ENCODE data around the gene ADRB2.

ADRB2 gene

DNA sequence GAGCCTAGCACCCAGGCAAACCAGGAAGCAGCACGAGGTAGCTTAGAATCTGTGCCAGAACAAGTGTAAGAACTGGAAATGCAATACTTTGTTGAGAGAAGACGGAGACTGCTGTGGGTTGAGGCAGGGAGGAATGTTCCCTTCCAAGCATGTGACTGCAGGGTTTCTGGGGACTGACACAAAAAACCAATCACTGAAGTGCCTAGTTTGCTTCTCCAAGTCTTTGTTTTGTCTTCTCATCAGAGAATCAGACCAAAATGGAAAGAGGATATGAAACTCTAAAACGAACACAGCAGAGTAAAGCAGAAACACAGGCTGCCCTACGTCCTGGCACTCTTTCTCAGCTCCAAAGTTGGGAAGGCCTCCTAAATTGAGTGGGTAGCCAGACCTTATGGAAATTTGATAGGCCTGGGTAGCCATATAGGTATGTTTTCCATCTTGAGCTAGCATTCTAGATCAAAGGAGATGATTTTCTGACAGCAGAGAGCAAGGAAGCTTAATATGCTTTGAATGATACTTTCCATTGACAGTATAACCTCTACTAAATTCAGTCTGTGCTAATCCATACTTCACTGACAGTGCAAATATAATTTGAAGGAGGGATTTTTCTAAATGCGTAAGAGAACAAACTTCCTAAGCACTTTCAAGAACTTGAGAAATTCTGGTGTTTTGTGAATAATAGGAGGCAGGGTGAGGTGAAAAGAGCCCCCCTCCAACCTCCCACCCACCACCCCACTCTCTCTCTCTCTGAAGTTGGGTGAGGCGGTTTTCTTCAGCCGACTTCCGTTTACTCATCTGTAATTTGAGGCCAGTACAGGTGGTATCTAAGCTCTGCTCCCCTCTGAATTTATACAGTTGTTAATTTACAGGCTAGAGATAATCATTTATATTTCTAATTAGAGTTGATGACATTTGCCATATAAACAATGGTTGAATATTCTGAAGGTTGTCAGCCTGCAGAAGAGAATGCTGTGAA is 5.5 kb downstream of the ADRB2 start:
- DNase-seq, result no peak

GRCh38 chr5:148833122-148833521 is 6.7 kb downstream of the ADRB2 start:
- DNase-seq, result no peak

GRCh38 chr5:148833925-148834324 is 7.5 kb downstream of the ADRB2 start:
- no peak for DNase-seq

- DNase-seq, result no peak
Observed at GRCh38 chr5:148834689-148835088, 8.3 kb downstream of the ADRB2 start.

- no peak for DNase-seq
Observed at GRCh38 chr5:148836272-148837250, 10.2 kb downstream of the ADRB2 start.

GRCh38 chr5:148837383-148837782 is 11.0 kb downstream of the ADRB2 start:
- no peak for DNase-seq

- no peak for DNase-seq
Observed at GRCh38 chr5:148838357-148838756, 11.9 kb downstream of the ADRB2 start.

DNA sequence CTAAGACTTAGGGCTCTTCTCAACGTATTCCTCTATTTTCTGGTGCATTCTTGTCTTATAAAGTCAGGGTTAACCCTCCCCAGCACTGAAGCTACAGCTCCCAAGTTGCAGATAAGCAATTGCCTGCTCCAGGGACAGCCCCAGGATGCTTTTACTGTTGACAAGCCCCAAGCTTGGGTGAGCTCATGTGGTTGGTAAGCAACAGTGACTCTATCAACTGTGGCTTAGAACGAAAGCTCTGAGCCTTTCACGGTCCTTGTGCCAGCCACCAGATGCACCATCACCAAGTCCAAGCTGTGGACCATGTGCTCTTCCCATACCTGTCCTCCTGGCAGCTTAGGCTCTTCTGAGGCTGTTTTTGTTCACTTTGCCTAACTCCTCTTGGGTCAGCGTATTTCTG is 13.5 kb downstream of the ADRB2 start:
- DNase-seq, result no peak

GRCh38 chr5:148840531-148840930 is 14.1 kb downstream of the ADRB2 start:
- DNase-seq, result no peak

GRCh38 chr5:148841519-148841918 is 15.1 kb downstream of the ADRB2 start:
- DNase-seq, result no peak

GRCh38 chr5:148842161-148842560 is 15.8 kb downstream of the ADRB2 start:
- no peak for DNase-seq

DNA sequence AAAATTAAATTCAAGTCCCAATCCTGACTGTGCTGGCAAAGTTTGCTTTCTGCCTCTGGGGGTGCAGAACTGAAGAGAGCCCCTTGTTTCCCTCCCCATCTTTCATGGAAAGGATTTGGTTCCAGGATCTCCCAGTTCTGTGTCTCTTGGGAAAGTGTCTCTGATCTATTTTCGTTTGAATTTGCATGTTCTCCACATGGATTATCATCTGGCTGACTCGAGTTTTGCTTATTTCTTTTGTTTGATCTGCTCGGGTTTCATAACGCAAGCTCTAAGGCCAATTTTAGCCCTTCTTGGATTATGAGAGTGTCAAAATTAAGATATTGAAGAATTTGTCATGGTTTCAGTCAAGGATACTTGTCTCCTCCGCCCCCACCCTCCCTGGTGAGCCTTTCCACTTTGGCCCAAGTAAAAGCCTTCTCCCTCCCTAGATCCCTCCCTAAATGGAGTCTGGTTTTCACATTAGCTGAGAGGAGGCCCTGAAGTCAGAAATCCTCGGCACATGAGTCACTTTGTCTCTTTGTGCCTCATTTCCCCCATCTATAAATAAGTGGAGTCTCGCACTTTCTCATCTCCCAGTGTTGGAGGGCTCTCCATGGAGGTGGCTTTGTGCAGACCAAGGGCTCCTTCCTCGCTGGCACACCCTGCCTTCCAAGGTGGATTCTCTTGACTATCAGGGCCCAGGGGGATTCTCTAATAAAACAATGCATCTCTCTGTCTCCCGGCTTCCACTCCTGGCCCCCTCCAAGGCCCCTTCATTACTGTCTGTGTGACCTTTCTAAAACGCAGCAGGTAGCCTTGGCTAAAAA is 17.3 kb downstream of the ADRB2 start:
- no peak for DNase-seq

GRCh38 chr5:148844433-148845280 is 18.2 kb downstream of the ADRB2 start:
- no peak for DNase-seq

- no peak for DNase-seq
Observed at GRCh38 chr5:148846930-148847329, 20.5 kb downstream of the ADRB2 start.

- no peak for DNase-seq
Observed at GRCh38 chr5:148847456-148847855, 21.0 kb downstream of the ADRB2 start.

- no peak for DNase-seq
Observed at GRCh38 chr5:148848393-148849031, 22.1 kb downstream of the ADRB2 start.

GRCh38 chr5:148849461-148849860 is 23.1 kb downstream of the ADRB2 start:
- DNase-seq, result no peak

DNA sequence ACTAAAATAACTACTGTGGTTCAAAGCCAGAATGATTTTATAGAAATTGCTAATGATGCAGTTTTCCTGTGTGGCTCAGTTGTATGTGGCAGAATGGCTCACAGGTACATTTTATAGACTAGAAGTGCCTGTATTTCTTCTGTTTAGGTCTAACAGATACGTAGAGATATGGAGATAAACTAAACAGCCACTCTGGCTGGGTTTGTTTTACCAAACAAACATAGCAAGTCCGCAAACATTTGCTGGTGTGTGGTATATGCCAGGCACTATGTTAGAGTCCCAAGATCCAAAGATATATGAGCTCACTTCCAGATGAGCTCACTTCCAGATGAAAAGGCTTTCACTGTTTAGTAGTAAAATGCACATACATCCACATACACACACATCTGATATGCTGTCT is 24.4 kb downstream of the ADRB2 start:
- no peak for DNase-seq

DNA sequence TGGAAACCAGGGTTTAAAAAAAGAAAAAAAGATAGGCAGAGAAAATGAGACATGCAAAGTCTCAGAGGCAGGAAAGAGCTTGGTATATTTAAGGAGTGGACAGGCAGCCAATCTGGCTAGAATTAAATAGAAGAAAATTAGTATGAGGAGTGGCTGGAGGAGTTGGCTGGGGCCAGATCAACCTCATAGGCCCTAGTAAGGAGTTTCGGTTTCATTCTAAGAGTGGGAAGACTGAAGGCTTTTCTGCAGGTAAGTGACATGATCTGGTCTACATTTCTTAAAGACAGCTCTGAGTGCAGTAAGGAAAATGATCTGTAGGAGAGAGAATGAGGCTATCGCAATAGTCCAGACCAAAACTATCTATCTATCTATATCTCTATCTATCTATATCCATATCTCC is 27.5 kb downstream of the ADRB2 start:
- DNase-seq, result no peak

DNA sequence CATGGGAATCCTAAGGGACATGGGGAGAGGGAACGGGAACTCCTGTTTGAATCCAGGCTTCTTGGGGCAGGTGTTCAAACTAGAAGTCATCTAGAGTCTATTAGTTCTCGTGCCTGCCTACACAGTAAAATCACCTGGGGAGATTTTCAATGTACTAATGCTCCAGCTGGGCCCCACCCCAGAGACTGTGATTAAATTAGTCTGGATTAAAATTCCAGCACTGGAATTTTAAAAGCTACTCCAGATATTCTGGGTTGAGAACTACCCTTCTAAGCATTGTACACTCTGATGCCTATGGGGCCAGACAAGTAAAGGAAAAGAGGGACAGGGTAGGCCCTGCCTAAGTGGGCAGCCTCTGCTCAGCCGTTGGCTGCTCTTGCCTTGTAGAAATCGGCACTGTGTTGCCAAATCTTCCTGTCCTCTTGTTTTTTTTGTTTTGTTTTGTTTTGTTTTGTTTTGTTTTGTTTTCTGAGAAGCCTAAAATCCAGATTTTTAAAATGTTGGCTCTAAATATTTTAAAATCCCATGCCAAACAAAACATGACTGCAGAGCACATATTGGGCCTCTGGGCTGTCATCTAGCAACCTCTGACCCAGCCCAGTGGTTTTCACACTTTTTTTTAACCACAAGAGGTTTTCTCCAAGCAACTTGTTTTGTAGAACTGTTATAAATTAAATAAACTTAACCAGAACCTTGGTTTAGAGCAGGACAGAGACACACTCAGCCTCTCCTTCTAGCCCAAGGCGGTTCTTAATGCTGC is 29.0 kb downstream of the ADRB2 start:
- DNase-seq, result no peak

All from femur (tissue), 1 donor.